HepG2 (cell line): Measurements from ENCODE around the gene CPT1B. TPM values are rescaled to one million over a fixed set of nuclear protein-coding genes. Genes with fewer than 3 reads are reported as not detected.

Source experiments
- ATAC-seq: fragments of 200-7000 bp; cut with Tn5 transposase; 3 replicates; pipeline ENCODE4 v1.9.1; 2020; ENCODE audit warnings: mild to moderate bottlenecking, moderate library complexity
- BruUV-seq: library from RNA; stranded (reverse); fragments of 400-500 nt; replicated peaks from 2 replicates; lab custom pipeline; 2021; lab: Mats Ljungman, UMichigan
- CTCF ChIA-PET: fragments of 300-600 bp; formaldehyde crosslinking; extraction: SDS; loops from one replicate; lab custom pipeline; 2021; ENCODE audit warnings: low total read pairs, inconsistent platforms, low intra/inter-chr PET ratio; lab: Yijun Ruan, JAX
- POLR2A ChIA-PET: fragments of 350-600 bp; sonication (Branson Sonifier 250); formaldehyde crosslinking; loops from one replicate; lab custom pipeline; 2020; ENCODE audit warnings: antibody characterized with exemption, inconsistent platforms; lab: Yijun Ruan, JAX
- DNase-seq: peaks from one replicate; pipeline ENCODE4 v3.0.0-alpha.2; 2015; ENCODE audit warnings: low spot score
- FAIRE-seq: peaks from 3 replicates; lab custom pipeline; 2011; peaks lifted over from hg19 to GRCh38; lab: Jason Lieb, UNC
- H2AFZ ChIP-seq: one replicate; pipeline ENCODE4 v1.6.1; 2011; ENCODE audit warnings: low read length, inconsistent platforms
- H3K27ac ChIP-seq: fragments of 300-600 bp; 3 replicates; pipeline ENCODE4 v1.8.0; 2011; ENCODE audit warnings: mixed run types, mild to moderate bottlenecking, mixed read lengths, low read length, inconsistent platforms; ENCODE audit not compliant: insufficient read depth; ENCODE audit errors: extremely low read length
- H3K27me3 ChIP-seq, 2 experiments: fragments of 200-600 bp in 1 of 2; 2 replicates in 1 of 2; 3 replicates in 1 of 2; pipeline versions ENCODE4 v1.6.0 to v1.8.0; 2011; ENCODE audit warnings: low read length in 2 of 2, mild to moderate bottlenecking in 2 of 2, moderate library complexity in 2 of 2, inconsistent platforms in 1 of 2; ENCODE audit not compliant: insufficient read depth in 2 of 2, control insufficient read depth in 1 of 2
- H3K36me3 ChIP-seq, 2 experiments: fragments of 200-600 bp in 1 of 2; replicated peaks in 1 of 2; 2 replicates in 1 of 2; 3 replicates in 1 of 2; pipeline versions ENCODE4 v1.5.1 to v1.8.0; 2011; ENCODE audit warnings: low read length in 2 of 2, inconsistent platforms in 1 of 2; ENCODE audit not compliant: insufficient read depth in 2 of 2, control insufficient read depth in 1 of 2
- H3K4me1 ChIP-seq: 2 replicates; pipeline ENCODE4 v1.5.1; 2012; ENCODE audit warnings: low read length, inconsistent platforms; ENCODE audit not compliant: insufficient read depth
- H3K4me2 ChIP-seq: 2 replicates; pipeline ENCODE4 v1.6.0; 2011; ENCODE audit warnings: low read depth, low read length, inconsistent platforms
- H3K4me3 ChIP-seq, 3 experiments: fragments of 200-600 bp in 1 of 3; sonication (generic), shearing (Covaris generic) in 1 of 3; replicated peaks in 1 of 3; 2 replicates each; pipeline ENCODE4 v1.5.1; 2011 to 2016; ENCODE audit warnings: low read length in 3 of 3, inconsistent platforms in 2 of 3, low read depth in 2 of 3, mild to moderate bottlenecking in 2 of 3, control low read depth in 1 of 3, mixed read lengths in 1 of 3; ENCODE audit not compliant: insufficient read depth in 1 of 3
- H3K79me2 ChIP-seq: one replicate; pipeline ENCODE4 v1.6.1; 2011; ENCODE audit warnings: low read length, inconsistent platforms; ENCODE audit not compliant: insufficient read depth
- H3K9ac ChIP-seq: 2 replicates; pipeline ENCODE4 v1.6.0; 2011; ENCODE audit warnings: mild to moderate bottlenecking, low read depth, low read length, inconsistent platforms; ENCODE audit not compliant: insufficient read depth
- H3K9me3 ChIP-seq: 2 replicates; pipeline ENCODE4 v1.5.1; 2012; ENCODE audit warnings: mild to moderate bottlenecking, low read length
- H4K20me1 ChIP-seq: 2 replicates; pipeline ENCODE4 v1.6.0; 2011; ENCODE audit warnings: inconsistent platforms, mild to moderate bottlenecking, low read length, moderate library complexity; ENCODE audit not compliant: insufficient read depth
- CERS6 ChIP-seq: sonication (generic); formaldehyde crosslinking; IDR thresholded peaks from 2 replicates; pipeline ENCODE4 v1.5.0; 2020; ENCODE audit warnings: missing genetic modification reagents
- DRAP1 ChIP-seq: IDR thresholded peaks from 2 replicates; pipeline ENCODE4 v1.6.1; 2016; ENCODE audit warnings: missing genetic modification reagents, missing compliant biosample characterization
- FOXP4 ChIP-seq: sonication (generic); formaldehyde crosslinking; IDR thresholded peaks from 2 replicates; pipeline ENCODE4 v1.4.0; 2020; ENCODE audit warnings: missing genetic modification reagents
- HNF4A ChIP-seq: sonication (generic); formaldehyde crosslinking; IDR thresholded peaks from 2 replicates; pipeline ENCODE4 v1.4.0; 2020; ENCODE audit warnings: missing genetic modification reagents
- KAT7 ChIP-seq: IDR thresholded peaks from 2 replicates; pipeline ENCODE4 v1.6.1; 2018; ENCODE audit warnings: borderline replicate concordance, missing compliant biosample characterization
- KDM1A ChIP-seq: IDR thresholded peaks from 2 replicates; pipeline ENCODE4 v1.6.1; 2016; ENCODE audit warnings: missing compliant biosample characterization
- PAF1 ChIP-seq: IDR thresholded peaks from 2 replicates; pipeline ENCODE4 v1.6.1; 2016; ENCODE audit warnings: missing genetic modification reagents, missing compliant biosample characterization
- RXRB ChIP-seq: IDR thresholded peaks from 2 replicates; pipeline ENCODE4 v1.6.1; 2016; ENCODE audit warnings: borderline replicate concordance, missing genetic modification reagents, missing compliant biosample characterization
- TARDBP ChIP-seq: sonication (generic); formaldehyde crosslinking; IDR thresholded peaks from 2 replicates; pipeline ENCODE4 v1.8.0; 2022; ENCODE audit warnings: mild to moderate bottlenecking, missing genetic modification reagents
- UBTF ChIP-seq: sonication (generic); formaldehyde crosslinking; IDR thresholded peaks from 2 replicates; pipeline ENCODE4 v1.4.0; 2020; ENCODE audit warnings: mild to moderate bottlenecking, missing genetic modification reagents
- ZNF564 ChIP-seq: sonication (generic); formaldehyde crosslinking; IDR thresholded peaks from 2 replicates; pipeline ENCODE4 v1.8.1; 2023; ENCODE audit warnings: mild to moderate bottlenecking, missing genetic modification reagents
- ZNF713 ChIP-seq: sonication (generic); formaldehyde crosslinking; IDR thresholded peaks from 2 replicates; pipeline ENCODE4 v1.4.0; 2020; ENCODE audit warnings: mild to moderate bottlenecking, missing genetic modification reagents
- WGBS: methylation state at CpG from one replicate; pipeline ENCODE4 v1.1.6; 2017; ENCODE audit warnings: low lambda C conversion rate; 5-methylcytosine and 5-hydroxymethylcytosine counted together
- in situ Hi-C: cut with HindIII; loops from 2 replicates; pipeline ENCODE4 v1.10.0; 2017; ENCODE audit warnings: low pct_unique_long_range_greater_than_20kb; ENCODE audit not compliant: extremely low pct_ligation_motif_present
- intact Hi-C: fragments of 100-400 bp; cut with micrococcal nuclease; formaldehyde crosslinking; loops from one replicate; pipeline ENCODE4 v1.10.0; 2022; ENCODE audit not compliant: unreplicated experiment
- polyA plus RNA-seq, 8 experiments: library from polyadenylated mRNA; depleted of rRNA in 3 of 8; stranded (reverse) in 7 of 8; unstranded in 1 of 8; fragments of >200 nt; fragmentation: Illumina TruSeq in 4 of 8; extraction: Trizol in 4 of 8; gene quantifications; 2 replicates each; pipeline versions ENCODE4 v1.2.1 to v1.2.3, GENCODE V29; 2011 to 2016; ENCODE audit warnings: low read depth in 4 of 8, missing spikeins in 1 of 8, mixed read lengths in 1 of 8; ENCODE audit not compliant: insufficient read depth in 1 of 8
- total RNA-seq, 5 experiments: library from RNA; depleted of rRNA; stranded (reverse); fragments of >200 nt; fragmentation: Illumina TruSeq; extraction: Trizol; gene quantifications; 2 replicates each; pipeline ENCODE4 v1.2.3, GENCODE V29; 2016; ENCODE audit warnings: low read depth in 1 of 5

CPT1B gene
- total and polyA plus RNA-seq, 2 of the 13 experiments (the other 11 are each of a cell fraction or from before 2014, with no cell fraction given): 9.2 to 19.5 TPM

GRCh38 chr22:50551160-50551752, 27.0 kb downstream of the CPT1B start:
- Histone ChIP-seq H3K27me3 (peaks cover 1 to 16% of the 10 kb centered on the region in 2 experiments), H3K4me1 (peaks cover 17% of the 10 kb centered on the region), H3K9me3 (no peaks in the 10 kb centered on the region), H3K4me2 (no peak overlapping the region), H2AFZ (no peak overlapping the region), H3K4me3 (no peak overlapping the region), H3K36me3 (no peaks in the 10 kb centered on the region), H3K27ac (no peak overlapping the region), H4K20me1 (no peaks in the 10 kb centered on the region), H3K79me2 (no peaks in the 10 kb centered on the region), H3K9ac (no peak overlapping the region)
- intact Hi-C loops (no loop called here), in situ Hi-C loops (no loop called here)
- ATAC-seq: no peak
- ChIA-PET CTCF (no interaction called here), POLR2A (interaction anchor here (1.3 to 2.4 kb wide), 3 partner anchors 10 to 26 kb away, joined by 4 to 11 read pairs (median 5); partner anchors contain the start of gene SCO2)
- no TSS peak for BruUV-seq
- TF ChIP-seq RXRB (CRISPR knock-in tag) (no peak), CERS6 (CRISPR knock-in tag) (no peak)
- no peak for DNase-seq
- no peak for FAIRE-seq
- 52% methylated on average over 5 of the region's 11 CpGs for WGBS

GRCh38 chr22:50550395-50550794, 27.8 kb downstream of the CPT1B start:
- intact Hi-C loops (no loop called here), in situ Hi-C loops (no loop called here)
- Histone ChIP-seq H3K4me2 (no peak overlapping the region), H3K27me3 (peaks cover 3 to 23% of the 10 kb centered on the region in 2 experiments), H2AFZ (no peak overlapping the region), H3K9ac (no peak overlapping the region), H3K4me3 (no peak overlapping the region), H3K36me3 (no peaks in the 10 kb centered on the region), H4K20me1 (no peaks in the 10 kb centered on the region), H3K9me3 (no peaks in the 10 kb centered on the region), H3K79me2 (no peaks in the 10 kb centered on the region), H3K27ac (no peak overlapping the region), H3K4me1 (peaks cover 24% of the 10 kb centered on the region)
- WGBS: 65% methylated on average over 6 of the region's 8 CpGs
- no TSS peak for BruUV-seq
- FAIRE-seq (no peak), DNase-seq (no peak), ATAC-seq (no peak)
- CTCF ChIA-PET: no interaction called here
- POLR2A ChIA-PET: interaction anchor here (0.9 to 2.4 kb wide), 4 partner anchors 9 to 25 kb away, joined by 3 to 11 read pairs (median 4); partner anchors contain the start of genes SCO2 and SYCE3
- TF ChIP-seq KAT7 (CRISPR knock-in tag) (no peak), HNF4A (CRISPR knock-in tag) (no peak), ZNF564 (CRISPR knock-in tag) (no peak), FOXP4 (CRISPR knock-in tag) (no peak), DRAP1 (CRISPR knock-in tag) (no peak), PAF1 (CRISPR knock-in tag) (no peak), KDM1A (CRISPR knock-in tag) (no peak), TARDBP (CRISPR knock-in tag) (no peak), UBTF (no peak), ZNF713 (no peak)
